PC-9 (cell line): ENCODE results near the gene BIRC5. TPM values are rescaled to one million over a fixed set of nuclear protein-coding genes. Genes with fewer than 3 reads are reported as not detected.

ENCODE experiments used
- BruUV-seq: library from RNA; stranded (reverse); fragments of 400-500 nt; replicated peaks from 2 replicates; lab custom pipeline; 2021; lab: Mats Ljungman, UMichigan
- CTCF ChIA-PET: fragments of 300-600 bp; sonication (Branson Sonifier 250); formaldehyde crosslinking; loops from one replicate; lab custom pipeline; 2022; ENCODE audit warnings: antibody characterized with exemption; lab: Charles Lee
- POLR2A ChIA-PET: fragments of 300-600 bp; sonication (Branson Sonifier 250); formaldehyde crosslinking; loops from one replicate; lab custom pipeline; 2022; ENCODE audit warnings: antibody characterized with exemption; ENCODE audit not compliant: unreplicated experiment; lab: Charles Lee
- DNase-seq, 2 experiments: peaks; one replicate each; pipeline versions ENCODE4 v3.0.0 to v3.0.0-alpha.2; 2015 to 2022; ENCODE audit warnings: mixed read lengths in 1 of 2
- H2AFZ ChIP-seq: fragments of 200-600 bp; sonication (generic); 2 replicates; pipeline ENCODE4 v1.8.1; 2017; ENCODE audit warnings: antibody characterized with exemption
- H3F3A ChIP-seq: fragments of 200-600 bp; sonication (generic); 2 replicates; pipeline ENCODE4 v1.8.1; 2017; ENCODE audit warnings: antibody characterized with exemption, mild to moderate bottlenecking, low read depth; ENCODE audit not compliant: insufficient read depth
- H3K27ac ChIP-seq: fragments of 200-600 bp; sonication (generic); 2 replicates; pipeline ENCODE4 v1.6.1; 2016; ENCODE audit warnings: mixed run types
- H3K27me3 ChIP-seq: fragments of 200-600 bp; sonication (generic); 2 replicates; pipeline ENCODE4 v1.6.1; 2016; ENCODE audit warnings: low read depth, mixed run types; ENCODE audit not compliant: insufficient read depth
- H3K36me3 ChIP-seq: fragments of 200-600 bp; sonication (generic); 2 replicates; pipeline ENCODE4 v1.6.1; 2016; ENCODE audit warnings: low read depth, mixed run types
- H3K4me1 ChIP-seq: fragments of 200-600 bp; sonication (generic); replicated peaks from 2 replicates; pipeline ENCODE4 v1.6.1; 2016; ENCODE audit warnings: mixed run types; ENCODE audit not compliant: insufficient read depth
- H3K4me2 ChIP-seq: fragments of 200-600 bp; sonication (generic); 2 replicates; pipeline ENCODE4 v1.6.1; 2017; ENCODE audit warnings: mixed run types
- H3K4me3 ChIP-seq: fragments of 200-600 bp; sonication (generic); 2 replicates; pipeline ENCODE4 v1.6.1; 2016; ENCODE audit warnings: mixed run types
- H3K79me2 ChIP-seq: fragments of 200-600 bp; sonication (generic); 2 replicates; pipeline ENCODE4 v1.6.1; 2017; ENCODE audit warnings: low read depth, mixed run types
- H3K9me2 ChIP-seq: fragments of 200-600 bp; sonication (generic); 2 replicates; pipeline ENCODE4 v1.8.1; 2017; ENCODE audit warnings: mild to moderate bottlenecking; ENCODE audit not compliant: insufficient read depth
- H3K9me3 ChIP-seq: fragments of 200-600 bp; sonication (generic); 2 replicates; pipeline ENCODE4 v1.8.1; 2016; ENCODE audit warnings: low read depth; ENCODE audit not compliant: insufficient read depth
- H4K20me1 ChIP-seq: fragments of 200-600 bp; sonication (generic); 2 replicates; pipeline ENCODE4 v1.8.1; 2017; ENCODE audit not compliant: insufficient read depth
- CTCF ChIP-seq: fragments of 200-600 bp; sonication (generic); conservative IDR thresholded peaks from 2 replicates; pipeline ENCODE4 v1.6.1; 2017; ENCODE audit warnings: mixed run types, antibody characterized with exemption, mild to moderate bottlenecking, moderate library complexity
- EZH2 ChIP-seq: fragments of 200-600 bp; sonication (generic); IDR thresholded peaks from 2 replicates; pipeline ENCODE4 v1.8.0; 2017; ENCODE audit warnings: antibody characterized with exemption, low read depth
- intact Hi-C: fragments of 100-400 bp; cut with micrococcal nuclease; formaldehyde crosslinking; loops from one replicate; pipeline ENCODE4 v1.10.0; 2022; ENCODE audit not compliant: unreplicated experiment
- total RNA-seq: library from RNA; stranded (reverse); gene quantifications from 2 replicates; pipeline ENCODE4 v1.2.3, GENCODE V29; 2021

BIRC5 gene
- total RNA-seq, 1 experiment from 2014 or later = 91.0 TPM

- Histone ChIP-seq H3K27me3 (no peaks in the 10 kb centered on the region), H3K9me2 (no peaks in the 10 kb centered on the region), H2AFZ (no peak overlapping the region), H3K27ac (no peak overlapping the region), H3K4me1 (0 out of 2 replicates have a peak, but pooled peaks cover 6% of the 10 kb centered on the region), H3F3A (peaks cover 5% of the 10 kb centered on the region; the same call in 1 of the 2 replicates), H3K4me3 (no peak overlapping the region), H3K36me3 (no peaks in the 10 kb centered on the region), H4K20me1 (no peaks in the 10 kb centered on the region), H3K4me2 (peak overlapping the region; percentile 75; the same call in 1 of the 2 replicates), H3K9me3 (no peaks in the 10 kb centered on the region), H3K79me2 (no peaks in the 10 kb centered on the region)
- ChIA-PET POLR2A (interaction anchor here (0.6 to 0.8 kb wide), 5 partner anchors 44 to 110 kb away, joined by 3 to 9 read pairs (median 4); partner anchors contain the start of gene AFMID), CTCF (interaction anchor here (0.5 to 2.0 kb wide), 19 partner anchors 14 to 576 kb away, joined by 3 to 17 read pairs (median 4); partner anchors contain the start of genes AFMID, BIRC5 and TK1)
- no TSS peak for BruUV-seq
- intact Hi-C loops = loop anchor here (1.0 to 5.0 kb wide), 8 partner anchors 63 to 234 kb away; partner anchors contain the start of gene SOCS3
- TF ChIP-seq CTCF = no peak
- TF ChIP-seq EZH2 = no peak
- DNase-seq = no peak
These were observed 37.7 kb downstream of the BIRC5 start for GRCh38 chr17:78251773-78252103.

- BruUV-seq = no TSS peak
- DNase-seq = no peak
- no peak overlapping the region for H3K4me2 ChIP-seq
These were observed 38.1 kb downstream of the BIRC5 start for GRCh38 chr17:78252111-78252634.

More at GRCh38 chr17:78252111-78252634, 38.1 kb downstream of the BIRC5 start:
- no peak overlapping the region for H3K27ac ChIP-seq
- TF ChIP-seq CTCF = no peak
- no peak for TF ChIP-seq EZH2
- no peak overlapping the region for H2AFZ ChIP-seq
- H3K36me3 ChIP-seq = no peaks in the 10 kb centered on the region
- intact Hi-C loops = loop anchor here (5.0 kb wide), 1 partner anchor 235 kb away; no protein-coding TSS in a partner anchor
- no peaks in the 10 kb centered on the region for H4K20me1 ChIP-seq
- POLR2A ChIA-PET = no interaction called here
- H3K9me3 ChIP-seq = no peaks in the 10 kb centered on the region
- no peaks in the 10 kb centered on the region for H3K79me2 ChIP-seq
- H3K9me2 ChIP-seq = no peaks in the 10 kb centered on the region
- H3F3A ChIP-seq = peaks cover 5% of the 10 kb centered on the region; the same call in 1 of the 2 replicates
- H3K4me1 ChIP-seq = 0 out of 2 replicates have a peak, but pooled peaks cover 6% of the 10 kb centered on the region
- no peak overlapping the region for H3K4me3 ChIP-seq
- no peaks in the 10 kb centered on the region for H3K27me3 ChIP-seq
- CTCF ChIA-PET = interaction anchor here (1.1 to 2.0 kb wide), 5 partner anchors 14 to 170 kb away, joined by 4 to 17 read pairs (median 11); partner anchors contain the start of genes AFMID and TK1
